NCI-H82 treated with DMSO at 0.1 percent for 48 hours (cell line): ENCODE measurements around the gene MOG.

Experiments
- DNase-seq: peaks from one replicate; lab custom pipeline; 2025; ENCODE audit not compliant: unreplicated experiment; lab: John Stamatoyannopoulos, UW

MOG gene

GRCh38 chr6:29674008-29674407 lies 17.1 kb downstream of the MOG start:
- no peak for DNase-seq

- DNase-seq, result no peak
Measured at GRCh38 chr6:29675561-29675960, 18.7 kb downstream of the MOG start.

DNA sequence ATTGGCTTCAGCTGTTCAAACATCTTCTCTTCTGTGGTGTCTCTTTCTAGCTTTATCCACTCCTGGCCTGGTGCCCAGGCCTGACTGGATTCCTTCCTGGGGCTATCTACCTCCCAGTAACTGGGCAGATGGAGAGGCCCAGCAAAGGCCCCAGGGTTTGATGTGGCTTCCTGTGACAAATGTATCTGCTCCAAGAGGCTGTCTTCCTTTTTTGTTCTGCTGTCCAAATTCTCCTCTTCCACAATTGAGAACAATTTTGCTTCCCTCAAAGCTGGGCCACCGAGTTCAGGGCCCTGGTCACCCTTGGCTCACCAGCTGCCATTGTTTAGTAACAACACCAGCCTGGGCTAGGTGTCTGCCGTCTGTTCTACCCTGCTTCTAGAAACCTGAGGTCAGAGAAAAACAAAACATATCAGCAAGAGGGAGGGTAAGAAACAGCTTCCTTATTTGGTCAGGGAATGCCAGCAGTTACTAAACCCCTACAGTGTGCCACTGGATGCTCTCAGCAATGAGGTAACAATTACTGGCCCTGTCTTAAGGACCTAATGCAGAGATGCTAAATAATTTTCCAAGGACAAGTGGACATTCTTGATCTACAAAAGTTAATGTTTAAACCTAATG lies 20.2 kb downstream of the MOG start:
- no peak for DNase-seq

- no peak for DNase-seq
Measured at GRCh38 chr6:29678114-29678513, 21.2 kb downstream of the MOG start.

DNA sequence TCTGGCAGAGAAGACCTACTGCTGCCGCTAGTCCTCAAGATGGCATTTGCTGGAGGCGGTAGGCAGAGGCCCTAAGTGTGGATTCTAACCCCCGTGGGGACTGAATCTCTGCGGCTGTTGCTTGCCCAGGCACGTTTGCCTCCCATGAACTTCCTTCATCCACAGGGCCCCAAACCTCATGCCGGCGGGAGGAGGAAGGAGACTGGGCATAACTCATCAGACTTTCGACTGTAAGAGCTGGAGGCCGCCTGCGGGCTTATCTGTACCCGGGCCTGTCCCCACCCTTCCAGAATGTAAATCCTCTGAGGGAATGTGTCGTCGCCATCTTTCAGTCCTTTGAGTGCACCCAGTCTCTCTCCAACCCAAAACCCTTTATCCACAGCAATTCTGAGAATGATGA lies 23.1 kb downstream of the MOG start:
- DNase-seq, result no peak

GRCh38 chr6:29680416-29680815 lies 23.5 kb downstream of the MOG start:
- no peak for DNase-seq

DNA sequence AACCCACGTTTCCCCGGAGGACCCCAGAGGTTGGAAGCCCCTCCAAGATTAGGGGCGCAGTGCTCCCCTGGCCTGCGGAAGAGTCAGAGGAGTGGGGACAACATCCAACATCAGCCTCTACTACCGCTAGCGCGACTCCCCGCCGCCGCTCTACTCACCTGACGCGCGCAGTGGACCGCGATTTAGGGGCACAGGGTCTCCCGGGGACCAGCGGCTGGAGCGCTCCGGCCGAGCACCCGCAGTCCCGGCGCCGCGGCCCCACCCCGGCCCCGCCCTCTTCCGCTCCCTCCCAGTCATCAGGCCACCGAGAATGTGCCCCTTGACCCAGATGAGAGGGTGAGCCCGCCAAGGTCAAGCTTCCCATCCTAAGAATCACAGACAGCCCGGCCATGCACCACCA lies 24.0 kb downstream of the MOG start, which contains the start of gene ZFP57:
ZFP57 (minus strand) TSS at position 249 of the 400 bp plus-strand sequence. CDS start 4,149 bp downstream, outside the sequence.
- DNase-seq, result no peak

- no peak for DNase-seq
Measured at GRCh38 chr6:29681811-29682210, 24.9 kb downstream of the MOG start.

DNA sequence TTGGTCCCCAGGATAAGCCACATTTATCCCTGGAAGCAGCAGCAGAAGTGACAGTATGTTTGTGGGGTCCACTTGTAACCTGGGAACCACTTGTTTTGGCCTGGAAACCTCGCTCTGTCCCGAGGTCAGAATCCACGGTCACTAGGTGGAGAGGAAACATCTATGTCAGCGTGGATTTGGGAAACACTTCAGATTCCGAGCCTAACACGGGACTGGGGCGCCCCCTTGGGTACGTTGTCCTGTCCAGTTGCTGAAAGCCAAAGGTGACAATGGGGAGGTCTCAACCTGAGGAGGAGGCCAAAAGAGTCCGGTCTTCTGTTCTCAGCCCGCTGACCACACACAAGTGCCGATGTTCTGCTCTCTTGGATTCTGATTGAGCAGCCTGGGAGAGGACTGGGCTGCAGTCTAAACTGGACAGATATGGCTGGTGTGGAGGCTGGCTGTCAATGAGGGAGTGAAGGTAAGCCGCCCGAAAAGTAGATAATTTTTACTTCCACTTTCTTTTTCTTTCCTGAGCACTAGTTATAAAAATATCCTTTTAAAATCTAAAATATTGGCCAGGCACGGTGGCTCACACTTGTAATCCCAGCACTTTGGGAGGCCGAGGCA lies 28.9 kb downstream of the MOG start:
- DNase-seq, result no peak

- no peak for DNase-seq
Measured at GRCh38 chr6:29694637-29695036, 37.7 kb downstream of the MOG start.

DNA sequence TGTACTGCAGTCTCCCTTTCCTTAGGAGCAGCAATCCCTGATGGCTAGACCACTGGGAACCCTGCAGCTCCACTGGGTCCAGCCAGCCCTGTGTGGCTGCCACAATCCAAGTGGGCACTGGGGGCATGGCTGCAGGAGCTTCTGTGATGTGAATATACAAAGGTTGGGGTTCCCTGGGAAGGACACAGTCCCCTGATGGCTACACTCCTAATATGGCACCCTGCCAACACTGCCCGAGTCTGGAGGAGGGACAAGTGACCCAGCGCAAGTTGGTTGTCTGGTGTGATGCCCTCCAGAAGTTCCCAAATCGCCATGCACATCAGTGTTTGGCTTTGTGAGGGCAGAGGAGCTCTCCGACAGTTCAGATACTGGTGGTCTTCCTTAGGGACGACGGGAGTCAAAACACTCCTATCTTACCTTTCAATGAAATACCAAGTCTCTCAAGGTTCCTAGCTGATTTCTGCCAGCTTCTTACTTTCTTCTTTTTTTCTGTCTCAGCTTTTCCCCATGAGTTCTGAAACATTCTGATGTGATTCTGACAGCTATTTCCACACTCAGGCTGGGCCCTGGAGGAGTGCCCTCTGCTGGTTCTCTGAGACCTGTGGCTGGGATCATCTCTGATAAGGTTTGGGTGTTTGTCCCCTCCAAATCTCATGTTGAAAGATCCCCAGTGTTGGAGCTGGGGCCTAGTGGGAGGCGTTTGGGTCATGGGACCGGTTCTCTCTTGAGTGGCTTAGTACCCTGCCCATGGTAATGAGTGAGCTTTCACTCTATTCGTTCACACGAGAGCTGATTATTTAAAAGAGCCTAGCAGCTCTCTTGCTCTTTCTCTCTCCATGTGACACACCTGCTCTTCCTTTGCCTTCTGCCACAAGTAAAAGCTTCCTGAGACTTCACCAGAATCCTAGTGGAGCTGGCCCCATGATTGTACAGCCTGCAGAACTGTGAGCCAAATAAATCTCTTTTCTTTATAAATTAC lies 39.5 kb downstream of the MOG start:
- DNase-seq, result no peak

DNA sequence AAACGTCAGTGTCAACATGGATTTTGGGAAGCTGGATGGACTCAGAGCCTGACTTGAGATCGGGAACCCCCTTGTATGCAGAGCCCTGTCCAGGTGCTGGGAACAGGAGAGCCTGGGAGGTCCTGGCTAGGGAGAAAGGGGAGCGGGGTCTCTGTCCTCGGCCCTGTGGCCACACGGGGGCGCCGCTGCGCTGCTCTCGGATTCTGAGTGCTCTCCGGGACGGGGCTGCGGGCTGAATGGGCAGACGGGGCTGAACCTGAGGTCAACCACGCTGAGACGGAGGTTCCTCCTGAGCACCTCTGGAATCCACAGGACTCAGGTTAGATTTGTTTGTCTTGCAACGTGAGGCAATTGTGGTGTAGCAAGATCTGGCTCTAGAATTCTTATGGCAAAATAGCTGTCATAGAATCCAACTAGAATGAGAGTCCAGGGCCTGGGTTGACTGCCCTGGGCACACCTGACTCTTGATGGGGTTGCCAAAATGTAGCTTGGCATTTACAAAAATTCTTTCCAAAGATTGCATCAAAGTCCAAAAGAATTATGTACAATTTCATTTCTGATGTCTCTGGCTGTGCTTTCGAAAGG lies 45.7 kb downstream of the MOG start:
- DNase-seq, result no peak

- no peak for DNase-seq
Measured at GRCh38 chr6:29705389-29706231, 48.7 kb downstream of the MOG start.

GRCh38 chr6:29708432-29709179 lies 51.7 kb downstream of the MOG start:
- no peak for DNase-seq

DNA sequence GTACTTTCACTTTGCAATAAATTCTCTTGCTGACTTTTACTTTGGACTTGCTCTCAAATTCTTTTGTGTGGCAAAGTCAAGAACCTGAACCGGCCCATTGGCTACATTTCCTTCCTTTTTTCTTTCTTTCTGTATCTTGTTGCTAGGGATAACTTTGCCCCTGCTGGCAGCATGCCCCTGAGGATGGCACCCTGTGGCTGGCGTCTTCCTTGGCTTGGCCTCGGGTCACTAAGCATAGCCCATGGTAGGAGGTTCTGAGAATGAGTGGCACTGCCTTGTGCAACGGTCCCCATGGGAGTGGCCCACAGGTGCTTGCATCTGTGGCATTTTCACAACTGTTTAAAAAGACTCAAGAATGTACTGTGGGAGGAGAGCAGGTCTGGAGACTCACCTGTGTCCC lies 52.3 kb downstream of the MOG start:
- DNase-seq, result no peak

DNA sequence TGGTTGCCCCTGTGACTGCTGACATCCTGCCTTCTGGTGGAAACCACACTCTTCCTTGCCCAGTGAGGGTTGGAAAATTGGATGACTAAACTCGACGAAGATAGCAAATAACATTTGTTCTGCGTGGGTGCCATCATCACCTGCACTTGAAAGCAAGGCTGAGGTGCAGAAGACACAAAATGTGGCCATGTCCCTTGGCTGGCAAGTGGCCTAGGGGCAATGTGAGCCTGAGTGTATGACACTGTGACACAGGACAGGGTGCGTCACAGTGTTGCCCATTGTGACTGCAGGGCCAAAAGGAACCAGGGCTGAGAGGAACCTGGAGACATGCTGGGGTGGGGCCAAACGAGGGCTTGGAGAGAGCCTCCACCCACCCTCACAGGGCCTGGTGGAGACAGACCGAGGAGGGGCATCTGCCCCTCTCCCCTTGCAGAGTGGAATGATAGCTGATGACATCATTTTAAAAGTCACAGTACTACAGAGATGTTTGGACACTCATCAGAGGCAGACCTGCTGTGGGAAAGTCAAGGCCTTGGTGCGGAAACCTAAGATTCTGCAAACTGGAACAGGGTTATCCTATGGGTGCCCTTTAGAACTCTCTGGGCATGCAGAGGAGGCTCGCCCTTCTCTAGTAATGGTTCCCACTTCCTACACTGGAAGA lies 53.5 kb downstream of the MOG start:
- DNase-seq, result no peak

- DNase-seq, result no peak
Measured at GRCh38 chr6:29720863-29721262, 64.0 kb downstream of the MOG start.
